Upper lobe of left lung (tissue), 4 donors: ENCODE data around the gene CTDP1.

Source experiments
- CTCF ChIP-seq, 6 experiments: fragments of 450-650 bp in 4 of 6; fragments of 200-600 bp in 2 of 6; sonication (generic) in 2 of 6; IDR thresholded peaks; one replicate each; pipeline ENCODE4 v1.5.1; 2016 to 2019; ENCODE audit warnings: antibody characterized with exemption in 6 of 6
- EP300 ChIP-seq, 4 donors: sonication (generic); formaldehyde crosslinking; IDR thresholded peaks; one replicate each; pipeline ENCODE4 v1.5.1; 2017; ENCODE audit warnings: antibody characterized with exemption in 4 of 4, control low read depth in 2 of 4
- POLR2A ChIP-seq, 4 donors: fragments of 450-650 bp; IDR thresholded peaks; one replicate each; pipeline ENCODE4 v1.5.1; 2016 to 2017; ENCODE audit warnings: antibody characterized with exemption in 4 of 4, mild to moderate bottlenecking in 2 of 4

- TF ChIP-seq CTCF (IDR thresholded peaks at IDR 0.05) = no peak
- TF ChIP-seq EP300 (IDR thresholded peaks at IDR 0.05) = no peak
- no peak for TF ChIP-seq POLR2A (IDR thresholded peaks at IDR 0.05)
Measured at GRCh38 chr18:79794846-79795245, 115.2 kb downstream of the CTDP1 start.
